ENCODE data around the gene PCNA.

DNA sequence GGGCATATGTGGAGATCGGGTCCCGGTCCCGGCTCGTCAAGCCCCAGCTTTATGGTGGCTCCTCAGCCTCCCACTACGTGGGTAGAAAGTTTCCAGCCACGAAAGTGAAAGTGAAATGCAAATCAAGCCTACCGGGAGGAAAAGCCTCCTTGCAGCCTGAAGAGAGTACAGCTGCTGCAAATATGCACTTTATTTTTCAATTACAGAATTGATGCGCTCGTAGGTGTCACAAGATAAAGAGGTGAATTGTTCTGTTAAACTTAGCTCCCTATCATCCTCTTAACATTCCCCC lies 373 bp upstream of the PCNA start:
- TF ChIP-seq NANOG (IDR thresholded peaks at IDR 0.05; ENCODE audit: borderline replicate concordance) (no peak), POLR2AphosphoS5 (IDR thresholded peaks at IDR 0.05; ENCODE audit: low read depth) (0 out of 2 replicates have a peak, but pooled peaks have one; percentile 69), EZH2 (IDR thresholded peaks at IDR 0.05; ENCODE audit: low read depth, unreplicated experiment) (no peak)
- TF ChIP-seq, protein P1, sequence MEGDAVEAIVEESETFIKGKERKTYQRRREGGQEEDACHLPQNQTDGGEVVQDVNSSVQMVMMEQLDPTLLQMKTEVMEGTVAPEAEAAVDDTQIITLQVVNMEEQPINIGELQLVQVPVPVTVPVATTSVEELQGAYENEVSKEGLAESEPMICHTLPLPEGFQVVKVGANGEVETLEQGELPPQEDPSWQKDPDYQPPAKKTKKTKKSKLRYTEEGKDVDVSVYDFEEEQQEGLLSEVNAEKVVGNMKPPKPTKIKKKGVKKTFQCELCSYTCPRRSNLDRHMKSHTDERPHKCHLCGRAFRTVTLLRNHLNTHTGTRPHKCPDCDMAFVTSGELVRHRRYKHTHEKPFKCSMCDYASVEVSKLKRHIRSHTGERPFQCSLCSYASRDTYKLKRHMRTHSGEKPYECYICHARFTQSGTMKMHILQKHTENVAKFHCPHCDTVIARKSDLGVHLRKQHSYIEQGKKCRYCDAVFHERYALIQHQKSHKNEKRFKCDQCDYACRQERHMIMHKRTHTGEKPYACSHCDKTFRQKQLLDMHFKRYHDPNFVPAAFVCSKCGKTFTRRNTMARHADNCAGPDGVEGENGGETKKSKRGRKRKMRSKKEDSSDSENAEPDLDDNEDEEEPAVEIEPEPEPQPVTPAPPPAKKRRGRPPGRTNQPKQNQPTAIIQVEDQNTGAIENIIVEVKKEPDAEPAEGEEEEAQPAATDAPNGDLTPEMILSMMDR (conservative IDR thresholded peaks at IDR 0.05; ENCODE audit: low read depth in 2 of 2), result no peak
